KOPT-K1 (cell line): ENCODE results near the gene ZC3H4.

Experiments
- H3K27ac ChIP-seq: fragments of 200-600 bp; sonication (generic); 2 replicates; pipeline ENCODE4 v1.5.1; 2016; ENCODE audit warnings: antibody characterized with exemption, mild to moderate bottlenecking, low read depth, low read length; ENCODE audit not compliant: poor library complexity, severe bottlenecking
- H3K36me3 ChIP-seq: fragments of 200-600 bp; sonication (generic); 2 replicates; pipeline ENCODE4 v1.5.1; 2017; ENCODE audit warnings: antibody characterized with exemption, mild to moderate bottlenecking, low read length, moderate library complexity; ENCODE audit not compliant: insufficient read depth
- H3K9me3 ChIP-seq: fragments of 200-600 bp; sonication (generic); 2 replicates; pipeline ENCODE4 v1.5.1; 2017; ENCODE audit warnings: antibody characterized with exemption, low read length, mild to moderate bottlenecking; ENCODE audit not compliant: insufficient read depth, poor library complexity, severe bottlenecking

ZC3H4 gene

GRCh38 chr19:47122359-47123335 lies 9.1 kb upstream of the ZC3H4 start:
- Histone ChIP-seq H3K27ac (no peak overlapping the region), H3K9me3 (no peaks in the 10 kb centered on the region), H3K36me3 (no peaks in the 10 kb centered on the region)

- no peak overlapping the region for H3K27ac ChIP-seq
Observed at GRCh38 chr19:47120470-47121067, 7.0 kb upstream of the ZC3H4 start.

GRCh38 chr19:47113850-47114651 lies 475 bp upstream of the ZC3H4 start:
- Histone ChIP-seq H3K9me3 (no peaks in the 10 kb centered on the region), H3K36me3 (peaks cover 17% of the 10 kb centered on the region), H3K27ac (peak overlapping the region; percentile 100)

More at GRCh38 chr19:47120470-47121067, 7.0 kb upstream of the ZC3H4 start:
- H3K9me3 ChIP-seq, result no peaks in the 10 kb centered on the region
- no peaks in the 10 kb centered on the region for H3K36me3 ChIP-seq

GRCh38 chr19:47112166-47112996 lies 1.2 kb downstream of the ZC3H4 start:
- H3K36me3 ChIP-seq, result peaks cover 27% of the 10 kb centered on the region
- peak overlapping the region; percentile 100 for H3K27ac ChIP-seq
- H3K9me3 ChIP-seq, result no peaks in the 10 kb centered on the region

- peak overlapping the region; percentile 100 for H3K27ac ChIP-seq
- H3K36me3 ChIP-seq, result peaks cover 34% of the 10 kb centered on the region
- H3K9me3 ChIP-seq, result no peaks in the 10 kb centered on the region
Observed at GRCh38 chr19:47111682-47112165, 1.9 kb downstream of the ZC3H4 start.

GRCh38 chr19:47111006-47111621 lies 2.5 kb downstream of the ZC3H4 start:
- Histone ChIP-seq H3K36me3 (peaks cover 40% of the 10 kb centered on the region), H3K27ac (peak overlapping the region; percentile 100), H3K9me3 (no peaks in the 10 kb centered on the region)

GRCh38 chr19:47110521-47111005 lies 3.0 kb downstream of the ZC3H4 start:
- Histone ChIP-seq H3K9me3 (no peaks in the 10 kb centered on the region), H3K36me3 (peaks cover 45% of the 10 kb centered on the region), H3K27ac (peak overlapping the region; percentile 100)

GRCh38 chr19:47109541-47110375 lies 3.8 kb downstream of the ZC3H4 start:
- Histone ChIP-seq H3K27ac (peak overlapping the region; percentile 100), H3K36me3 (peaks cover 53% of the 10 kb centered on the region)

GRCh38 chr19:47109177-47109540 lies 4.4 kb downstream of the ZC3H4 start:
- H3K9me3 ChIP-seq, result no peaks in the 10 kb centered on the region
- peak overlapping the region; percentile 100 for H3K27ac ChIP-seq
- peaks cover 58% of the 10 kb centered on the region for H3K36me3 ChIP-seq

More at GRCh38 chr19:47109541-47110375, 3.8 kb downstream of the ZC3H4 start:
- no peaks in the 10 kb centered on the region for H3K9me3 ChIP-seq

- peaks cover 58% of the 10 kb centered on the region for H3K36me3 ChIP-seq
- no peak overlapping the region for H3K27ac ChIP-seq
- no peaks in the 10 kb centered on the region for H3K9me3 ChIP-seq
Observed at GRCh38 chr19:47107953-47108746, 5.4 kb downstream of the ZC3H4 start.

GRCh38 chr19:47107202-47107952 lies 6.2 kb downstream of the ZC3H4 start:
- peaks cover 65% of the 10 kb centered on the region for H3K36me3 ChIP-seq
- peak overlapping the region; percentile 26 for H3K27ac ChIP-seq
- no peaks in the 10 kb centered on the region for H3K9me3 ChIP-seq

GRCh38 chr19:47106821-47107201 lies 6.8 kb downstream of the ZC3H4 start:
- no peaks in the 10 kb centered on the region for H3K9me3 ChIP-seq
- peak overlapping the region; percentile 26 for H3K27ac ChIP-seq

More at GRCh38 chr19:47106821-47107201, 6.8 kb downstream of the ZC3H4 start:
- peaks cover 70% of the 10 kb centered on the region for H3K36me3 ChIP-seq
